ENCODE measurements around the gene NSMF.
A peak's percentile ranks its signal among the peaks of the same experiment; 100 is the strongest.

Gene NSMF

DNA sequence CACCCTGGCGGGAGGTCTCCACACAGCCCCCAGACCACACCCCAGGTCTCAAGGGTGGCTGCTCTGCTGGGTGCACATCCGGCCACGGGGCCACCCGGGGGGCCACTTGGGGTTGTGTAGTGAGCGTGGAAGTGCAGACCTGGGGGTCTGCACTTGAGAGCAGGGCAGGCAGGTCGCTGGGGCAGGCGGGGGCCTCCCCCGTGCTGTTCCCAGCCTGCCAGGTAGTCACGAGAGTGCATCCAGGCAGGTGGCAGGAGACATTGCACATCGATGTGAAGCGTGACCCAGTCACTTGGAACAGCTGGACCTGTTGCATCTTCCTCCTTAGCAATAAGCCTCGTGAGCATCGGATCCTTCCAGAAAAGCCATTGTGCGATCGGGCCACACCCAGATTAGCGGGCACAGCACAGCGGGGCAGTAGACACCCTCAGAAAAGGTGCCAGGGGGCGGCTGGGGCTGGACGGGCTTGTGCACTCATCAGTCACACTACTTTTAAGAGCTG is 13.2 kb downstream of the NSMF start:
- DNase-seq: no peak

DNA sequence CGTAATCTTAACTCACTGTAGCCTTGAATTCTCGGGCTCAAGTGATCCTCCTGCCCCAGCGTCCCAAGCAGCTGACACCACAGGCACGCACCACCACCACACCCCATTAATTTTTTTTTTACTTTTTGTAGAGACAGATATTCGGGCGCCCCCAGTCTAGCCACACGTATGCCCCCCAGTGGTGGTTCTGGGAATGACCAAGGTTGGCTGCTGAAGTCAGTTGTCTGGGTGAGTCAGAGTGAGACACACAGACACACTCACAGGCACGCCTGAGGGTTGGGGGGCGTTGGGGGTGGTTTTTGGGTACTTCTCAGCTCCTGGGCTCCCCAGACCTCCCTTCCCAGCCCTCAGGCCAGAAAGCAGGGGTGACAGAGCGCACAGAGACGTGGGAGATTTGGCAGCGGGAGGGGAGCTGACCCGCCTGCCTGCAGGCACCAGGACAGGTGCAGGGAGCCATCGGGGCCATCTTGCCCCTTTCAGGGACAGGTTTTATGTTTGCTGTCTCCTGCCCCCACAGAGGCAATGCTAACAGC is 13.8 kb downstream of the NSMF start:
- peak; percentile 82 to 84 for DNase-seq

DNA sequence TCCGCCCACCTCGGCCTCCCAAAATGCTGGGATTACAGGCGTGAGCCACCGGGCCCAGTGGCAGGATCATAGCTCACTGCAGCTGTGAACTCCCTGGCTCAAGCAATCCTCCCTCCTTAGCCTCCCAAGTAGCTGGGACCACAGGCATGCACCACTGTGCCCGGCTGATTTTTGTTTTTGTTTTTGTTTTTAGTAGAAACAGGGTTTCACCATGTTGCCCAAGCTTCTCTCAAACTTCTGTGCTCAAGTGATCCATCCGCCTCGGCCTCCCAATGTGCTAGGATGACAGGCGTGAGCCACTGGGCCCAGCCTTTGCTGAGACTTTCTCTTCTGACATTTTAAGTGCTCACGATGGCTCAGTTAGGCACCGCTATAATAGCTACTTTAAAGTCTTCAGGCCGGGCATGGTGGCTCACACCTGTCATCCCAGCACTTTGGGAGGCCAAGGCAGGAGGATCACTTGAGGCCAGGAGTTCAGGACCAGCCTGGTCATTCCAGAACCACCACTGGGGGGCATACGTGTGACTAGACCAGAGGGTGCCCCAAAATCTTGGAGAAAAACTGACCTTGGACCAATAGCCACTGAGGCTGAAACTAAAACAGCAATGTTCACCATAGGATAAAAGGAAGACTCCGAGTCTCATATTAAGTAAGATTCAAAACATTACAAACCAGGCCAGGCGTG is 14.9 kb downstream of the NSMF start:
- DNase-seq: no peak

DNA sequence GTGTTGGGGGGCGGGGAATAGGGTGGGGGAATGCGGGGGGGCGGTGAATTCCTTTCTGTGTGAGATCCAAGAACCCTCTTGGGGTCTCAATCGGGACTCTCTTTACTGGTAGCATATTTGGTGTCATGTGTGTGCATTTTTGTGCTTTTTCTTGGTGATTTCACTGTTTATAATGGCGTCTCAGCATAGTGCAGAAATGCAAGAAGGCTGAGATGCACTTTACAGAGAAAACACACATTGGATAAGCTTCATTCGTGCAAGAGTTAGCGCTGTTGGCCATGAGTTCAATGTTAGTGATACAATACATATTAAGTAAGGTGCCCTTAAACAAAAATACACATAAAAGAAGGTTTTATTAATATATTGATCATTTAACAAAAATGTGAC is 17.2 kb downstream of the NSMF start:
- no peak for DNase-seq

DNA sequence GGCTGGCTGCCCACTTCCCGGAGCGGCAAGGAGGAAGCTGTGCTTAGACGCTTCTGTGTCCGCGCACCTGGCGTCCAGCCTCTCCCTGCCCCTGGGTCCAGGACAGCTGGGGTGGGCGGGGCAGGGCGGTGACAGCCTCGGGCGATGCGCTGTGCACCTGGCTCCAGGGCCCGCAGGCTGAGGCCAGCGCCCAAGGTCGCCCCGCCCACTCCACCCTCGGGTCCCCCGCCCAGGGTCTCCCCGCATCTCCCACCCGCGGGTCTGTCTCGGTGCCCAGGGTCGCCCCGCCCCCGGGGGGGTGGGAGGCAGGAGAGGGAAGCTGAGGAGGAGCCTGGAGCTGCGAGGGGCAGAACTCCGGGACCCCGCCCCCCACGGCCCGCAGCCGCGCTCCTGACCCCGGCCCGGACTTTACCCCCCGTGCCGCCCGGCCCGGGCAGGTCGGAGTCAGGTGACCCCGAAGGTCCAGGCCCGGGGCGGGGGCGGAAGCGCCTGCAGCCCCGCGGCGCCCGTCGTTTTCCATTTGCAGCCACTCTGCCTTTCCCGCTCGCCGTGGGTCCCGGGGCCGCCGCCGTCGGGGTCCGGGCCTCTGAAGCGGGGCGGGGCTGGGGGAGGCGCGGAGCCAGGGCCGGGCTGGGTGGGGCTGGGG is 17.7 kb downstream of the NSMF start, which contains the start of gene ENTPD8:
ENTPD8 (minus strand) TSS at position 69 of the 646 bp plus-strand sequence. CDS start 3,072 bp downstream, outside the sequence.
- DNase-seq: no peak

DNA sequence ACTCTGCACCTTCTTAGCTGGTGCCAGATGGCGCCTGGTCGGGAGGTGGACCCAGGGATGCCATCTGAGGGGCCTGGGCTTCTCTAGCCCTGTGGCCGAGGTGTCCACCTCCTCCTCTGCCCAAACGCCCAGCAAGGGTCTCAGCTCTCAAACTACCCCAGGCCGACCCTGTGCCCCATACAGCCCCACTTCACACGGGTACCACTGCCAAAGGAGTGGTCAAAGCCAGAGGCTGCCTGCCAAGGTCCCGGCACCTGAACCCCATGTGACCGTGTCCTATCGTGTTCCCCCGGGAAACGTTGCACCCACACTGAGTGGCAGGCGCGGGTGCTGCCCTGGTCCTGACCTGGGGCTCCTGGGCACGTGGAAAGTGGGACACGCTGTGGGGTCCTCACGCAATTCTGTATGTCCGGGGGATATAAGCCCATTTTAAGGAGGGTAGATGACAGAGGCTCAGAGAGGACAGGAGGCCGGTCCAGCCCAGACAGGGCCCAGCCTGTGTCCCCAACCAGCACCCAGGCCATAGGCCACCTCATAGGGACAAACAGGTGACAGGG is 19.9 kb downstream of the NSMF start:
- no peak for DNase-seq

DNA sequence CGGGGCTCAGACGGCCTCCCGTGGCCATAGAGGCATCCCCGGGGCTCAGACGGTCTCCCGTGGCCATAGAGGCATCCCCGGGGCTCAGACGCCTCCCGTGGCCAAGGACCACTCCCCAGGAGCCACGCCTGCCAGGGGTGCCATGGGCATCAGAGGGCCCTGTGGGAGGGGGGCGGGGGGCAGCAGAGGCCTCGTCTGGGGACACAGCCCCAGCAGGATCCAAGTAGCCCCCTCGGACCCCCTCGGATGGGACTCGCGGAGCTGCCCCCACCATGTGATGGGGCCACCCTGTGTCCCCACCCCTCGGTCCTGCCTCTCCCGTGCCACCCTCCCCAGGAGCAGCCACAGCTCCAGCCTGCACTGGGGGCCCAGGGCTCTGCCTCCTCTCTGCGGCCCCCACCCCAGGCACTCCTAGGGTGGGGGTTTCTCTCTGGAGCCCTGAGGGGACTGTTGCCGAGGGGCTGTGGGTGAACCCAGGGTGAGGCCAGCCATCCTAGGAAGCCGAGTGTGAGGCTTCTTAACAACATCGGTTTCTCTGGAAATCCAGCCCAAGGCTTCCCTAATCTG is 20.5 kb downstream of the NSMF start:
- no peak for DNase-seq

DNA sequence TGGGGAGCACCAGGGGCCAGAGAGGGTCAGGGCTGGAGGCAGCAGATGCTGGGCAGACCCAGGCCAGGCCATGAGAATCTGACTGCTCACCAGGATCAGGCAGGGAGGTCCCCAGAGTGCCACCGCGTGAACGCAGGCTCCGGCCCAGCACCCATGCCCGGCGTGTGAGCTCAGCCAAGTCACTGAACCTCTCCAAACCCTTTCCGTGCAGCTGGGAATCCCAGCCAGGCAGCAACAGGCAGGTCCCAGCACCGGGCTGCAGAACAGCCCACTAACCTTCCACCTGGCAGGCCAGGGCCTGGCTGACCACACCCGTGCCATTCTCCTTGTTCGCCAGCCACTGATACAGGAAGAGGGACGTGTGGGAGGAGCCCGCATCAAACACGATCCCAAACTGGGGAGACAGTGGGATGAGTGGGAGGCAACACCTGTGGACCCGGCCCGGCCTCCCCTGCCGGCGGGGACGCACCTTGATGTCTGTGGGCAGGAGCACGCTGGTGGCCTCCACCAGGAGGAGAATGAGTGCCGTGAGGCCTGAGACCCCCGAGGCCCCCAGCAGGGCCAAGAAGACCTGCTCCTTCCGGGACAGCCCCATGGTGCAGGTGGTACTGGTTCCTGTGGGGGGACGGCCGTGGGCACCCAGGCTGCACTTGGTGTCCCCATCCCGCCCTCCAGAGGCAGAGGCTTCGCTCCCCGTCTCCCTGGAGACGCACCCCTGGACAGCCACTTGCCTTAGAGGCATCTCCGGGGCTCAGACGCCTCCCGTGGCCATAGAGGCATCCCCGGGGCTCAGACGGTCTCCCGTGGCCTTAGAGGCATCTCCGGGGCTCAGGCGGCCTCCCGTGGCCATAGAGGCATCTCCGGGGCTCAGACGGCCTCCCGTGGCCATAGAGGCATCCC is 21.2 kb downstream of the NSMF start:
- DNase-seq: no peak

DNA sequence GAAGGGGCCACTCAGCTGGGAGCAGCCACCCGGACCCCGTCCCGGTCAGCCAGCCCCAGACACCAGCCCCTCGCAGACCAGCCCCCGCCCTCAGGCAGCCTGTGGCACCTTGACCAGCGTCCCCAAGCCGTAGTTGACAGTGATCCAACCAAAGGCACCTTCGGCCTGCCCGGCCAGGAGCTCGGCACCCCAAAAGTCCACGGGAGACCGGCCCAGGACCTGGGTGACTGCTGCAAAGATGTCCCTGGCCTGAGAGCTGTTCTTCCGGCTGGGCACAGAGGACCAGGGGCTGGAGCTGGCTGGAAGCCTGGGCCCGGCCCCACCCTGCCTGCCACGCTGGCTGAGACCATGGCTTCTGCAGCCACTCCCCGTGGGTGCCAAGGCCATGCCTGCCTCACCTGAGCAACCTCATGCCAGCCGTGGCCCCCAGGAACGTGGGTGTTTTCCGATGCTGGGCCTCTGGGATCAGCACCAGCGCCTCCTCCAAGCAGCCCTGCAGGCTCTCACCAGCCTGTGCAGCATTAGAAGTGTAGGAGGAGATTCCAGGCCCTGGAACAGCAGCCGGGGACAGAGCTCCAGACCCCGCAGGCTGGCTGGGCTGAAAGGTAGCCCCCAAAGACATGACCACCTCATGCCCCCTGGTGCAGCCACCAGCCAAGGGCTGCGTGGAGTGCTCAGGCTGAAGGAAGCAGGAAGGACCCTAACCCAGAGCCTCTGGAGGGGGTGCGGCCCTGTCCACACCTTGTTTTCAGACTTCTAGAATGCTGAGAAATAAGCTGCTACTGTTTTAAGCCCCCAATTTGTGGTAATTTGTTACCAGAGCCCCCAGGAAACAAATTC is 22.2 kb downstream of the NSMF start:
- no peak for DNase-seq

DNA sequence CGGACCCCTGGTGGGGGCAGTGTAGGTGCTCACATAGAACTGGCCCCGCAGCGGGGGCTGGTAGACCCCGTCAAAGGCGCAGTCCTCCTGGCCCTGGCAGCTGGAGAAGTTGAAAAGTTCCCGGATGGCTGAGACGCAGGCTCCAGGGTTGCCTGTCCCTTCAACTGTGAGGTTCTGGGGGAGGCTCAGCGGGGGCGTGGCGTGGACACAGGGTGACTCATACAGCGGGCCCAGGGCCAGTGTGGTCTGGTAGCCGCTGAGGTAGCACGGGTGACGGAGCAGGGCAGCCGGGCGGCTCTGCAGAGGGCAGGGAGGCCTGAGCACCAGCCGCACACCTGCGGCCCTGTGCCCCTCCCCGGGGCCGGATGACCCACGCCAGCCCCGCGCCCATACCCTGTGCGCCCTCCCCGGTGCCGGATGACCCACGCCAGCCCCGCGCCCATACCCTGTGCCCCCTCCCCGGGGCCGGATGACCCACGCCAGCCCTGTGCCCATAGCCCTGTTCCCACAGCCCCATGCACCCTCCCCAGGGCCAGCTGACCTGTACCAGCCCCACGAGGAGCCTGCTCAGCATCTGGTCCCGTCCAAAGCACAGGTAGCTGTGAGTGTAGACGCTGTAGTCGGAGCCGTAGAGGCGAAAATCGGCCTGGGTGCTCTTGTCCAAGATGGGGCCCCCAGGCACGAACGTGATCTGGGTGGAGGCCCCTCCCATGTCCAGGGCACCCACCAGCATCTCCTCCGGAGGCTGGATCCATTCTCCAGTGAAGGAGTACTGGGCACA is 23.0 kb downstream of the NSMF start:
- no peak for DNase-seq

DNA sequence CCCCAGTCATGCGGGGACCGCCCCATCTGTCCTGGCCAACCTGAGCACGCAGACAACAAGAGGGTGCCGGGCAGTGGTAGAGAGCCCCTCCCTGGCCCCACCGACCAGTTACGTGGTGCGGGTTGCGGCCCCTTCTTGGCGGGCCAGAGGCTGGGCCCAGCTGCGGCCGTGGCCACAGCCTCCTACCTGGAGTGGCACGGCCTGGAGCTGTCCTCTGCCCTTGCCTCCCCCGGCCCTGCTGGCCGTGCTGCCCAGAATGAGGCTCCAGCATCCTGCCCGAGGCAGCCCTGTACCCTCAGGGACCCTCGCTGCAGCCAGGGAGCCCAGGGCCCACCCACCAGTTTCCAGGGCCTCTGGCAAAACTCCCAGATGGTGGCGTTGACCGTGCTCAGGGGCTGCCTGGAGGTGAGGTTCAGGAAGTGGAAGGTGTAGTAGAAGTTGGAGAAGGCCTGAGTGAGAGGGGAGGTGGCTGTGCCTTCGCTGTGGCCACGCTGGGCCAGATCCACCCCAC is 23.7 kb downstream of the NSMF start:
- no peak for DNase-seq

DNA sequence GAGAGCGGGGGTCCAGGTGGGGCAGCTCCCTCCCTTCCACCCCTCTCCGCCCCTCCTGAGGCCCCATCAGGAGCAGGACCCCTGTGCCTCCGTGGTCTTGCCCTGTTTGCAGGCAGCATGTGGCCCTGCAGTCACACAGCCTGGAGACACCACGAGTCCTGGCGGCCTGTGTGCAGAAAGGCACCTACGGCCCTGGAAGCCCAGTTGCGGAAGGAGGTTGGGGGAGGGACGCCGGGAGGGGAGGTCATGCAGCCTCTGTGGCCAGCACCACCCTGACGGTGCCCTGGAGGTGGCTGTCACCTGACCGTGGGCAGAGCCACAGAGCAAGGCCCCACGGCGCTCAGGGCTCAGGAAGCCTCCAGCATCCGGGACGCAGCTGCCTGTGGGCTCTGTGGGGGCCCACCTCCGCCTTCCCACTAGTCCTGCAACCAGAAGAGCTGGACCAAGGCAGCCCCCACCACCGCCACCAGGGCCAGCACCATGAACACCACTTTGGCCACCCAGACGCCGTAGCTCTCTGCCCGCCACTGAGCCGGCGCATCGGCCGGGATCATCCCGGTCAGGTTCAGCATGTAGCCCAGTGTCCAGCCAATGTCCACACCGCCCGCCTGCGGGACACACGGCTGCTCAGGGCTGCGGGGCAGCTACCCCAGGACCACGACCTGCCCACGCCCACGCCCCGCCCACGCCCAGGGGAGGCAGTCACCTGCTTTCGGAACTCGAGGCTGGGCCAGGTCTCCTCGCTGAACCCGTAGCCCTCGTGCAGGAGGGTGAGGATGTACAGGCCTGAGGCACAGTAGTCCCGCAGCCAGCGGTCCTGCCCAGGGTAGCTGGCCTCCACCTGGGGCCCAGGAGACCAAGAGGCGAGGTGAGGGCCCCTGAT is 24.4 kb downstream of the NSMF start:
- no peak for DNase-seq

DNA sequence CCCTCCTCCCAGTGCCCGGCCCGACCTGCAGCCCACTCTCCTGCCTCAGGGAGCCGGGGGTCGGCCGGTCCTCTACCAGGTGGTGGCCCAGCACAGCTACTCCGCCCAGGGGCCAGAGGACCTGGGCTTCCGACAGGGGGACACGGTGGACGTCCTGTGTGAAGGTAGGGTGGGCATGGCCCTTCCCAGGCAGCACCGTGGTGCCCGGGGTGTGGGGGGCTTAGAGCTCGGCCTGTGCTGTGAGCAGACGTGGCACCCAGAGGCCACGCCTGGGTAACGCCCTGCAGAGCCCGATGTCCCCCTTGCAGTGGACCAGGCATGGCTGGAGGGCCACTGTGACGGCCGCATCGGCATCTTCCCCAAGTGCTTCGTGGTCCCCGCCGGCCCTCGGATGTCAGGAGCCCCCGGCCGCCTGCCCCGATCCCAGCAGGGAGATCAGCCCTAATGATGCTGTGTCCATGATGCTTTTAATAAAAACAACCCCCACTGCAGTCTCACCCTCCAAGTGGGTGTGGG is 25.2 kb downstream of the NSMF start:
- DNase-seq: no peak

DNA sequence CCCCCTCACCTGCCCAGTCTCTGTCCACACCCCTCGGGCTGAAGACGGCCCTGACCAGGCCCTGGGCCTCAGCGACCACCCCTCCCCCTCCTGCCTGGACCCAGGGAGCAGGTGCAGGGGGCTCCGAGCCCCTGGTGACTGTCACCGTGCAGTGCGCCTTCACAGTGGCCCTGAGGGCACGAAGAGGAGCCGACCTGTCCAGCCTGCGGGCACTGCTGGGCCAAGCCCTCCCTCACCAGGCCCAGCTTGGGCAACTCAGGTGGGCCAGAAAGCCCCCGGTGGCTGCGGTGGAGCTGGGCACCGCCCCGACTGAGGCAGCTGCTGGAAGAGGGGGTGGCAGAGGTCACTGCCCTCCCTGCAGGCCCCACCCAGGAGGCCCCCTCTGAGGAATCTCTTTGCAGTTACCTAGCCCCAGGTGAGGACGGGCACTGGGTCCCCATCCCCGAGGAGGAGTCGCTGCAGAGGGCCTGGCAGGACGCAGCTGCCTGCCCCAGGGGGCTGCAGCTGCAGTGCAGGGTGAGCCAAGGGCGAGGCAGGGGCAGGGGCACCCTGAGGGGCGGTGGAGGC is 25.7 kb downstream of the NSMF start:
- no peak for DNase-seq

DNA sequence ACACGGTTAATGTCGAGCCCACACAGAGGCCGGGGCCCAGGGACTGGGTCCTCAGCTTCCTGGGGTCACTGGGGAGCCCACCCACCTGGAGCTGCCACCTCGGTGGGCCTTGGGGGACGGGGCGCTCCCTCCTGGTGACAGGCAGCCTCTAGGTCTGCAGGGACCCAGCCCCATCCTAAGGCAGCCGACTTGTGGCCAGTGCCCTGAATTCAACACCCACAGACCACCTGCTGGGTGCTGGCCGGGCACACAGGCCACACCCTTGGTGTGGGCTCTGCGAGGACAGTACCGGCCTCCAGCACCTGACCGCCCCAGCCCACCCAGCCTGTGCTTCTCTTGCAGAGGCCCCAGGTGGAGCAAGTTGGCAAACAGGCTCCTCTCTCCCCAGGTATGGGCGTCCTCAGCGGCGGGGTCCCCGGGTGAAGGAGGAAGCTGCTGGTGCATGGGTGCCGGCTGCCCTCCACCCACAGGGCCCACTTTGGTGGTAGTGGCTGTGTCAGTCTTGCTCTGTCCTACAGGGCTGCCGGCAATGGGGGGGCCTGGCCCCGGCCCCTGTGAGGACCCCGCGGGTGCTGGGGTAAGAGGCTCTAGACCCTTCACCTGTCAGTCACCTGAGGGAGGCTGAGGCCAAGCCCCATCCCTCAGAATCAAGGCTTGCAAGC is 26.3 kb downstream of the NSMF start:
- no peak for DNase-seq

DNA sequence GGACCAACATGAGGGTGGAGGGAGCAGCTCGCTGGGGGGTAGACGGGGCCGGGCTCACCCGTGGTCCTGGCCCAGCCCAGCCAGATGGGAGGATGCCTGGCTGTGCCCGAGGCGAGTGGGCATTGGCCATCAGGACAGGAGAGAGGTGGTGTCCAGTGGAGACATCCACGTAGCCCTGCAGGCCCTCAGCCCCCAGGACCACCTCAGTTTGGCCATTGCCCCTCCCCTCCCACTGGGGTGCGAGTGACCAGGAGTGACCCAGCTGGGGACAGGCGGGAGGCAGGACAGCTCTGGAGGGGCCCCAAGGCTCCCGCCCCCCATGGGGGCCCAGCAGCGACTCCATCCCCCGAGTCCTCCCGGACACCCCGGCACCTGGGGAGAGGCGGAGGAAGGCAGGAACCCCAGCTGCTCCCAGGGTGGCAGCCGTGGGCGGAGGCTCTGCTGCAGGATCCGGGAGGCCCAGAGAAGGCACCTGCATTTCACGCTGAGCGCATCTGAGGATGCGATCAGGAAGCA is 27.7 kb downstream of the NSMF start:
- no peak for DNase-seq

DNA sequence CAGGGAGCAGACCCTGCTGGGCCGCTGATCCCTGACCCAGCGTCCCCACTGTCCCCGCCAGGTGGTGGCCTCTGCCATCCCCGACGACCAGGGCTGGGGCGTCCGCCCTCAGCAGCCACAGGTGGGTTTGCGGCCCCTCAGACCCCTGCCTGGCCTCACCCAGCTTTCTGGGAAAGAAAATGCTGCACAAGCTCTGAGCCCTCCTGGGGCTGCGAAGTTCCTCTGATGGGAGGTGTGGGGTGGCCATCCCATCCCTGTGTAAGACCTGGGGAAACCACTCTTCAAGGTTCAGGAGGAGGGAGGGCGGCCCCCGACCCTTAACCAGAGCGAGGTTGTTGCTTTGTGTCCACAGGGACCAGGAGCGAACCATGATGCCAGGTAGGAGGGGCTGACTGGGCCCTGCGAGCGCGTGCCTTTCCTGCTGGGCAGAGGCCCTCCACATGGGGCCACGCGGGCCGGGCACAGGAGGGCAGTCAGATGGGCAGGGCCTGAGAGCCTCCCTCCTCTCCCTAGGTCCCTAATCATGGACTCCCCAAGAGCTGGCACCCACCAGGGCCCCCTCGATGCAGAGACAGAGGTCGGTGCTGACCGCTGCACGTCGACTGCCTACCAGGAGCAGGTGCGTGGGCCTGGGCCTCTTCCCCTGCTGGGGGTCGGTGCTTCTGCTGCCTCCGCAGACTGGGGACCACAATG is 28.3 kb downstream of the NSMF start:
- DNase-seq: no peak
